DMS53 (cell line): Measurements from ENCODE around the gene C1QTNF3.

Experiments
- DNase-seq: peaks from one replicate; lab custom pipeline; 2025; lab: John Stamatoyannopoulos, UW

Gene C1QTNF3

GRCh38 chr5:33999978-34000377, 43.0 kb downstream of the C1QTNF3 start:
- DNase-seq = no peak

GRCh38 chr5:33997331-33997983, 45.6 kb downstream of the C1QTNF3 start:
- peak; percentile 80 for DNase-seq

- no peak for DNase-seq
Measured at GRCh38 chr5:33995865-33996264, 47.1 kb downstream of the C1QTNF3 start.

DNA sequence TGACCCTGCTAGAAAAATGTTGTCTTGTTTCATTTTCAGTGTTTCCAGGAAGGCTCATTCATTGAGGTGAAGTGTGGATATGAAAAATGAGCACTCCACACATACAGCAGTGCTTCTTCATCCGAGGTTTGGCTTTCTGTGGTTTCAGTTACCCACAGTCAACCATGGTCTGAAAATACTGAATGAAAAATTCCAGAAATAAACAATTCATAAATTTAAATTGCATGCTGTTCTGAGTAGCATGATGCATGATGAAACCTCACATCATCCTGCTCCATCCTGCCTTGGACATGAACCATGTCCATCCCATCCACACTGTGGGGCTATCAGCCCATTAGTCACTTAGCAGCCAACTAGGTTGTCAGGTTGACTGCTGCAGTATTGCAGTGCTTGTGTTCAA, 48.2 kb downstream of the C1QTNF3 start:
- no peak for DNase-seq

DNA sequence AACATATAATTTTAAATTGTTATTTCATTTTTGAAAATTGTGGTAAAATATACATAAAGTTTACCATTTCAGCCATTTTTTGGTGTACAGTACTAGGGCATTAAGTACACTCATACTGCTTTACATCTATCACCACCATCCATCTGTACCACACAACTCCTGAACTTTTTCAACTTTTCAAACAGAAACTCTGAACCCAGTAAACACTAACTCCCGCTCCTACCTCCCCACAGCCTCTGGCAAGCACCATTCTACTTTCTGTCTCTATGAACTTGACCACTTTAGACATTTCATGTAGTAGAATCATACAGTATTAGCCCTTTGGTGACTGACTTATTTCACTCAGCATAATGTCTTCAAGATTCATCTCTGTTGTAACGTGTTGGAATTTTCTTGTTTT, 50.1 kb downstream of the C1QTNF3 start:
- no peak for DNase-seq

DNA sequence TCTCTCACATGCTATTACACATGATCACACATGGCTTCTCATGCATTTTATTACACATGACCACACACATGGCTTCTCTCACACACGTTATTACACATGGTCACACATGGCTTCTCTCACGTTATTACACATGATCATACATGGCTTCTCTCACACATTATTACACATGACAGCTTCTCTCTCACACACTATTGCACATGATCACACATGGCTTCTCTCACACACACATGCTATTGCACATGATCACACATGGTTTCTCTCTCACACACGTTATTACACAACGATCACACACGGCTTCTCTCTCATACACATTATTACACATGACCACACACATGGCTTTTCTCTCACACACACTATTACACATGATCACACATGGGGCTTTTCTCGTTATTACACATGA, 57.6 kb downstream of the C1QTNF3 start:
- DNase-seq = no peak

DNA sequence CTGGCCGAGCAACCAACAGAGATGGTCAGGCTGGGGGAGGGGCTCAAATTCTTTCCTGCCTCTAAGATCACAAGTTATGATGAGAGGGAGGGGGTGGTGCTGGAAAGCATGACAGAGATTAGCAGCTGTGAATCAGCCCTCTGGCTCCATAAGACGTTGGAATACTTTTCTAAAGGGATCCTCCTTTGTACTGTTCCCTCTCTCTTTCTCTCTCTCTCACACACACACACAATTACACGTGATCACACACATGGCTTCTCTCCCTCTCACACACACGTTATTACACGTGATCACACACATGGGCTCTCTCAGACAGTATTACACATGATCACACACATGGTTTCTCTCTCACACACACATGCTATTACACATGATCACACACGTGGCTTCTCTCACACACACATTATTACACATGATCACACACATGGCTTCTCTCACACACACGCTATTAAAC, 58.3 kb downstream of the C1QTNF3 start, which contains the start of gene SLC45A2:
TSS of gene SLC45A2 (minus strand) at position 23 of the 454 bp plus-strand sequence. CDS start 110 bp downstream, outside the sequence.
- no peak for DNase-seq

DNA sequence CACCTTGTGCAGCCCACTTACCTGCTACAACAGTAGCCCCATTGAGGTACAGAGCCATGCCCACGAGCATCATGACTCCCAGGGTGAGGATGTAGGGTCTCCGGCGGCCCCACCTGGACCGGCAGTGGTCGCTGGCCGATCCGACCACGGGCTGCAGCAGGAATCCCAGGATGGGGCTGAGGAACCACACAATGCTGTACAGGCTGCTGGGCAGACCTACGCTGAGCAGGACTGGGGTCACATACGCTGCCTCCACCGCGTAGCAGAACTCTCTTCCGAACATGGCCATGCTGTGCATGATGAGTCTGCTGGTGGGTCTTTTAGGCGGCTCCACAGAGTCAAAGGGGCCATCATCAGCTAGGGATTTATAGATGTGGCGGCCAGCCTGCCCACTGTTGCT, 58.8 kb downstream of the C1QTNF3 start:
- no peak for DNase-seq

DNA sequence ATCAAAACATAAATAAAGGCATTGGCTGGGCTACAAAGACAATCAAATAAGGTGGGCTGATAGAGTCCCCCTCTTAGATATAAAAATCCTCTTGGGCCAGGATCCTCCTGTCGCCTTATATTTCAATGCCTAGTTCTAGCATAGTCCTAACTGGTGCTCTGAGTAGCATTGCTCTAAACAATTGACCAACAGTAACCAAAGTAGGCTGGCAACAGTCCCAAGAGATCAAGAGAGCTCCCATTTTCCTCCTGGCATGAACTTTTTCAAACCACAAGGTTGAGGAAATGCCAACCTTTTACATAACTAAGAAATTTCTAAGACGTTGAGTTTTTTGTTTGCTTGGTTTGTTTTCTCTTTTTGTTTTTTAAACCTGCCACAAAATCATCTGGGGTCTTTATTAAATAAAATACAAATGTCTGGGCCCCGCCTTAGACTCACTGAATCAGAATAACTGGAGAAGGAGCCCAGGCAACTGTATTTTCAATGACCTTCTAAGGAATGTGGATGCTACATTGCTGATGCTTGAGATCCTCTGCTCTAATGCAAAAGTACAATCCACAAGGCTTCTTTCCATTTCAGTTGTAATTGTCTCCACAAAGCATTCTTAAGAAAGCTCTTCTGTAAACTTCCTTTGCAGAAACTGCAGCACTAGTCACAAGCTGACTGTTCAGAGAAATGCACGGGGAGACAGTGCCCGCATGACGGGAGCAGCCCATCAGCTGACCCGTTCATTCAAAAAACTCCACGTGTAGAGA, 61.4 kb downstream of the C1QTNF3 start:
- no peak for DNase-seq

GRCh38 chr5:33980030-33980429, 63.0 kb downstream of the C1QTNF3 start:
- DNase-seq = no peak

- DNase-seq = no peak
Measured at GRCh38 chr5:33978306-33978705, 64.7 kb downstream of the C1QTNF3 start.

GRCh38 chr5:33976307-33976706, 66.7 kb downstream of the C1QTNF3 start:
- no peak for DNase-seq

DNA sequence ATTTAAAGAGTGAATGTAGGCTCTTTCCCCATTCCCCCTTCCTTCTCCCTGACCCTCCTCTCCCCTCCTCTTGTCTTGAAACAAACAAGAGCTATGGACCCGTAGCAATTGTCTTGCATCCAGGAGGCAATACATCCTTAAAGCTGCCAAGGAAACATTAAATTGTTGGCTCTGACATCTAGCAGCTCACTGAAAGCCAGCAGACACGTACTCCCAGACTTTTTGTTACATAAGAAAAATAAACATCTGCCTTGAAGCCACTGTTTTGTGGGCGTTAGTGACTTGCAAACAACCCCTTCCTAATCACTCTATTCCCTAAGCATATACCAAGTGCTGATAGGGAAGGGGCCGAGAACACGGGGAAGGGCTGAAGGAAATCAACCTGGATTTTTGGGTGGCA, 67.2 kb downstream of the C1QTNF3 start:
- no peak for DNase-seq

DNA sequence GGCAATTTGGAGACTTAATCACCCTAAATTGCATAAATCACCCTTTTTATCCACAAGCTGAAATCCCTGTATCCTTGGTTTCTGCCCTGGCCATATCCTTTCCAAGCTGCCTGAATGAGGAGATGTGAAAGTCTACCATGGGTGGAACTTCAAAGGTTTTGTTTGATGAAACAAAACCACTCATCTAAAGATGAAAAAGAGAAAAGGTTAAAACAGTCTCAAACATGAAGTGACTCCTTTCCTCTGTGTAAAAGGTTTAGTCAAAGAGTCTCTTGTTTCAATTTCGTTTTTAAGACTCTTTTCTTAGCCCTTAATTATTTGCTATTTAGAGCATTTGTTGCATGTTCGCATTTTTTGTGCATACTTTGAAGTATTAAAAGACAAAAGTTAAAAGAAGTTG, 69.7 kb downstream of the C1QTNF3 start:
- DNase-seq = no peak

GRCh38 chr5:33969572-33970452, 73.2 kb downstream of the C1QTNF3 start:
- DNase-seq = peak; percentile 30

- no peak for DNase-seq
Measured at GRCh38 chr5:33968211-33969005, 74.6 kb downstream of the C1QTNF3 start.
